HFFc6 (cell line): ENCODE data around the gene ILDR2. TPM values are rescaled to one million over a fixed set of nuclear protein-coding genes. Genes with fewer than 3 reads are reported as not detected.

ENCODE experiments used
- DNase-seq: peaks from one replicate; pipeline ENCODE4 v3.0.0-alpha.2; 2018
- H3K27ac Mint-ChIP-seq: 2 replicates; pipeline ENCODE4 v1.8.0; 2020; ENCODE audit warnings: mild to moderate bottlenecking, mixed read lengths
- H3K27me3 Mint-ChIP-seq: 2 replicates; pipeline ENCODE4 v1.8.0; 2021; ENCODE audit warnings: mild to moderate bottlenecking, moderate library complexity, mixed read lengths; ENCODE audit not compliant: insufficient read depth
- H3K36me3 Mint-ChIP-seq: 2 replicates; pipeline ENCODE4 v1.8.0; 2021; ENCODE audit warnings: low read depth, mixed read lengths
- H3K4me1 Mint-ChIP-seq: 2 replicates; pipeline ENCODE4 v1.8.0; 2020; ENCODE audit warnings: low read depth, mixed read lengths
- H3K4me3 Mint-ChIP-seq: 2 replicates; pipeline ENCODE4 v1.8.0; 2020; ENCODE audit warnings: mild to moderate bottlenecking, moderate library complexity, mixed read lengths
- H3K9me3 Mint-ChIP-seq: 2 replicates; pipeline ENCODE4 v1.8.0; 2020; ENCODE audit warnings: mild to moderate bottlenecking, mixed read lengths
- CTCF ChIP-seq: fragments of 200-600 bp; sonication (generic); IDR thresholded peaks from 2 replicates; pipeline ENCODE4 v1.5.0; 2021; ENCODE audit warnings: antibody characterized with exemption, mild to moderate bottlenecking
- total RNA-seq, 6 experiments: library from RNA; stranded (reverse); fragmentation: NEBNext Ultra II Directional; extraction: Animal tissue kit (Norgen Biotek cat#: 25700); gene quantifications; 2 replicates in 1 of 6; 3 replicates in 5 of 6; pipeline ENCODE4 v1.2.3, GENCODE V29; 2021

Gene ILDR2
- total RNA-seq, 6 experiments from 2014 or later = not detected

- H3K4me1 Mint-ChIP-seq = peaks cover 32% of the 10 kb centered on the region
- no peak for TF ChIP-seq CTCF
- no peak overlapping the region for H3K27ac Mint-ChIP-seq
- no peaks in the 10 kb centered on the region for H3K9me3 Mint-ChIP-seq
- H3K27me3 Mint-ChIP-seq = peaks cover 8% of the 10 kb centered on the region
- DNase-seq = no peak
- H3K4me3 Mint-ChIP-seq = no peak overlapping the region
- H3K36me3 Mint-ChIP-seq = no peaks in the 10 kb centered on the region
These were observed 74.4 kb downstream of the ILDR2 start for GRCh38 chr1:166900987-166901386.

- Mint-ChIP-seq H3K9me3 (no peaks in the 10 kb centered on the region), H3K4me1 (peaks cover 20% of the 10 kb centered on the region), H3K27me3 (peaks cover 9% of the 10 kb centered on the region), H3K36me3 (no peaks in the 10 kb centered on the region), H3K4me3 (no peak overlapping the region), H3K27ac (no peak overlapping the region)
- DNase-seq = no peak
- no peak for TF ChIP-seq CTCF
These were observed 75.6 kb downstream of the ILDR2 start for GRCh38 chr1:166899769-166900168.

GRCh38 chr1:166895766-166896165 is 79.6 kb downstream of the ILDR2 start:
- Mint-ChIP-seq H3K4me1 (peaks cover 3% of the 10 kb centered on the region), H3K36me3 (no peaks in the 10 kb centered on the region), H3K4me3 (no peak overlapping the region), H3K27ac (no peak overlapping the region), H3K9me3 (no peaks in the 10 kb centered on the region), H3K27me3 (peaks cover 15% of the 10 kb centered on the region)
- no peak for DNase-seq
- TF ChIP-seq CTCF = no peak

- no peak for TF ChIP-seq CTCF
- DNase-seq = no peak
- Mint-ChIP-seq H3K4me3 (no peak overlapping the region), H3K9me3 (no peaks in the 10 kb centered on the region), H3K27me3 (peaks cover 11% of the 10 kb centered on the region), H3K4me1 (no peaks in the 10 kb centered on the region), H3K36me3 (no peaks in the 10 kb centered on the region), H3K27ac (no peak overlapping the region)
These were observed 85.6 kb downstream of the ILDR2 start for GRCh38 chr1:166889776-166890175.

- H3K36me3 Mint-ChIP-seq = no peaks in the 10 kb centered on the region
- peaks cover 15% of the 10 kb centered on the region for H3K27me3 Mint-ChIP-seq
- TF ChIP-seq CTCF = no peak
- no peak for DNase-seq
- H3K4me1 Mint-ChIP-seq = no peaks in the 10 kb centered on the region
- H3K4me3 Mint-ChIP-seq = no peak overlapping the region
- H3K27ac Mint-ChIP-seq = no peak overlapping the region
- H3K9me3 Mint-ChIP-seq = no peaks in the 10 kb centered on the region
These were observed 86.8 kb downstream of the ILDR2 start for GRCh38 chr1:166888373-166889111.
